HG02852 (cell line): ENCODE results near the gene TBX21.

ENCODE experiments used
- ATAC-seq: cut with Tn5 transposase; IDR thresholded peaks from one replicate; pipeline ENCODE4 v1.9.1; 2021; ENCODE audit warnings: mild to moderate bottlenecking, moderate library complexity; ENCODE audit not compliant: unreplicated experiment

Gene TBX21

GRCh38 chr17:47733047-47733673 is at the start of gene TBX21:
TSS of gene TBX21 (plus strand) at chr17:47733236. CDS start at chr17:47733455, 219 bp downstream.
- ATAC-seq = peak; percentile 68

GRCh38 chr17:47684025-47684424 is 49.0 kb upstream of the TBX21 start:
- ATAC-seq = no peak

- no peak for ATAC-seq
Observed at GRCh38 chr17:47684535-47685193, 48.4 kb upstream of the TBX21 start.

- ATAC-seq = no peak
Observed at GRCh38 chr17:47685556-47686275, 47.3 kb upstream of the TBX21 start.

GRCh38 chr17:47686276-47686635 is 46.8 kb upstream of the TBX21 start:
- ATAC-seq = no peak

GRCh38 chr17:47686664-47687327 is 46.2 kb upstream of the TBX21 start:
- no peak for ATAC-seq

GRCh38 chr17:47687328-47687690 is 45.7 kb upstream of the TBX21 start:
- ATAC-seq = no peak

- no peak for ATAC-seq
Observed at GRCh38 chr17:47687748-47688147, 45.3 kb upstream of the TBX21 start.

- no peak for ATAC-seq
Observed at GRCh38 chr17:47690121-47690520, 42.9 kb upstream of the TBX21 start.

GRCh38 chr17:47692137-47692894 is 40.7 kb upstream of the TBX21 start:
- ATAC-seq = no peak

- ATAC-seq = no peak
Observed at GRCh38 chr17:47692895-47693730, 39.9 kb upstream of the TBX21 start.

- ATAC-seq = no peak
Observed at GRCh38 chr17:47693731-47694580, 39.1 kb upstream of the TBX21 start, which contains the start of gene TBKBP1. TSS of gene TBKBP1 (plus strand) at chr17:47694161. CDS start at chr17:47696113, 1,952 bp downstream.

GRCh38 chr17:47694581-47695428 is 38.2 kb upstream of the TBX21 start:
- no peak for ATAC-seq

GRCh38 chr17:47695429-47696376 is 37.3 kb upstream of the TBX21 start:
- no peak for ATAC-seq

GRCh38 chr17:47696717-47697642 is 36.1 kb upstream of the TBX21 start:
- no peak for ATAC-seq
